NB4 (cell line): Measurements from ENCODE around the gene PLBD2.

ENCODE experiments used
- DNase-seq: peaks from one replicate; pipeline ENCODE4 v3.0.0; 2010; ENCODE audit warnings: low read depth
- H3K4me3 ChIP-seq: one replicate; pipeline ENCODE4 v1.5.1; 2011; ENCODE audit warnings: mild to moderate bottlenecking, low read depth, low read length, moderate library complexity
- CTCF ChIP-seq: IDR thresholded peaks from one replicate; pipeline ENCODE4 v1.5.1; 2012; ENCODE audit warnings: low read depth, low read length
- MAX ChIP-seq: IDR thresholded peaks from 2 replicates; pipeline ENCODE4 v1.6.1; 2011; ENCODE audit warnings: low read depth, low read length
- MYC ChIP-seq: IDR thresholded peaks from 2 replicates; pipeline ENCODE4 v1.6.1; 2011; ENCODE audit warnings: low read depth, low read length
- POLR2A ChIP-seq: IDR thresholded peaks from 2 replicates; pipeline ENCODE4 v1.6.1; 2011; ENCODE audit warnings: mild to moderate bottlenecking; ENCODE audit not compliant: insufficient read length; ENCODE audit errors: extremely low read depth

Gene PLBD2

GRCh38 chr12:113408756-113409298 is 50.4 kb downstream of the PLBD2 start:
- H3K4me3 ChIP-seq: no peak overlapping the region
- no peak for DNase-seq
- TF ChIP-seq POLR2A (no peak), MAX (no peak), CTCF (no peak), MYC (no peak)

GRCh38 chr12:113409462-113410124 is 51.2 kb downstream of the PLBD2 start:
- H3K4me3 ChIP-seq: no peak overlapping the region
- TF ChIP-seq MAX: no peak
- DNase-seq: no peak

- no peak for TF ChIP-seq MAX
- TF ChIP-seq CTCF: no peak
- TF ChIP-seq POLR2A: no peak
- no peak for TF ChIP-seq MYC
- peak; percentile 76 for DNase-seq
- H3K4me3 ChIP-seq: no peak overlapping the region
Measured at GRCh38 chr12:113413488-113413939, 55.1 kb downstream of the PLBD2 start.

- no peak overlapping the region for H3K4me3 ChIP-seq
- TF ChIP-seq POLR2A: no peak
- no peak for TF ChIP-seq MAX
- no peak for TF ChIP-seq MYC
- no peak for TF ChIP-seq CTCF
- no peak for DNase-seq
Measured at GRCh38 chr12:113414519-113415038, 56.2 kb downstream of the PLBD2 start.

- peak; percentile 59 for DNase-seq
- TF ChIP-seq POLR2A (no peak), MYC (no peak), MAX (no peak), CTCF (no peak)
- no peak overlapping the region for H3K4me3 ChIP-seq
Measured at GRCh38 chr12:113416091-113416754, 57.8 kb downstream of the PLBD2 start.

GRCh38 chr12:113418213-113418879 is 60.0 kb downstream of the PLBD2 start:
- no peak overlapping the region for H3K4me3 ChIP-seq
- DNase-seq: no peak

More at GRCh38 chr12:113418213-113418879, 60.0 kb downstream of the PLBD2 start:
- no peak for TF ChIP-seq POLR2A
- TF ChIP-seq MYC: no peak
- TF ChIP-seq CTCF: no peak
- TF ChIP-seq MAX: no peak
